RCC 7860 (cell line): ENCODE results near the gene CHRM1.
"Not testable (repeated sequence)": the region's sequence is repeated elsewhere in the genome, so short reads cannot be mapped to it uniquely, and the experiment has no call there.

Source experiments
- DNase-seq: peaks from one replicate; pipeline ENCODE4 v3.0.0-alpha.2; 2015; ENCODE audit warnings: low spot score
- FAIRE-seq: peaks from 2 replicates; lab custom pipeline; 2012; peaks lifted over from hg19 to GRCh38; lab: Jason Lieb, UNC

The CHRM1 gene

GRCh38 chr11:62879235-62879978, 41.8 kb downstream of the CHRM1 start:
- FAIRE-seq (no peak), DNase-seq (no peak)

DNA sequence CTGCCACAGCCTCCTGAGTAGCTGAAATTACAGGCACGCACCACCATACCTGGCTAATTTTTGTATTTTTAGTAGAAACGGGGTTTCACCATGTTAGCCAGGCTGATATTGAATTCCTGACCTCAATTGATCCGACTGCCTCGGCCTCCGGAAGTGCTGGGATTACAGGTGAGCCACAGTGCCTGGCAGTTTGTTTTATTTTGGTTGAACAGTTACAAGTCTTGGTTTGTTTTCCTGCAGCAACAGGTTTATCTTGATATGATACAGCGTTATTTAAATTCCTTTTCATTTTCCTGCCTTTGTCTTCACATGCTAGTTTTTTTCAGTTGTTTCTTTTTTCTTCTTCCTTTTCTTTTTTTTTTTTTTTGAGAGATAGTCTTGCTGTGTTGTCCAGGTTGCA, 44.5 kb downstream of the CHRM1 start:
- DNase-seq: no peak
- FAIRE-seq: no peak

DNA sequence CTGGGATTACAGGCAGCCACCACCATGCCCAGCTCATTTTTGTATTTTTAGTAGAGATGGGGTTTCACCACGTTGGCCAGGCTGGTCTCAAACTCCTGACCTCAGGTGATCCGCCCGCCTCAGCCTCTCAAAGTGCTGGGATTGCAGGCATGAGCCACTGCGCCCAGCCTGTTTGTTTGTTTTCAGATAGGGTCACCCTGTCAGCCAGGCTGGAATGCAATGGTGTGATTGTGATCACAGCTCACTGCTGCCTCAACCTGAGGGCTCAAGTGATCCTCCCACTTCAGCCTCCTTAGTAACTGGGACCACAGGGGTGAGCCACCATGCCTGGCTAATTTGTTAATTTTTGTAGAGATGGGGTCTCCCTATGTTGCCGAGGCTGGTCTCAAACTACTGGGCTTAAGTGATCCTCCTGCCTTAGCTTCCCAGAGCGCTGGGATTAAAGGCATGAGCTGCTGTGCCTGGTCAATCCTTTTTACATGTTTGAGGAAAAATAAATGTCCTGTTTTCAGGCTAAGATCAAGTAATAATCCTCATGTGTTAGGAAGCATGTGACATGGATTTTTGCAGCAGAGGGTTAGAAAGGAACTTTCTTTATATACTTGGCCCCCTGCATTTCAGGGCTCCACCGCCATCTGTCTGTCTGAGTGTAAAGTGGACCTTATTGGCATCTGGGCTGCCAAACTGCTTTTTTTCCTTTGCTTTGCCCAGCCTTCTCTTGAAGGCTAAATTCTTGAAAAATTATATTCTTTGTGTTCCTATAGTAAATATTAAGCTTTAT, 45.3 kb downstream of the CHRM1 start:
- FAIRE-seq (no peak), DNase-seq (no peak)

DNA sequence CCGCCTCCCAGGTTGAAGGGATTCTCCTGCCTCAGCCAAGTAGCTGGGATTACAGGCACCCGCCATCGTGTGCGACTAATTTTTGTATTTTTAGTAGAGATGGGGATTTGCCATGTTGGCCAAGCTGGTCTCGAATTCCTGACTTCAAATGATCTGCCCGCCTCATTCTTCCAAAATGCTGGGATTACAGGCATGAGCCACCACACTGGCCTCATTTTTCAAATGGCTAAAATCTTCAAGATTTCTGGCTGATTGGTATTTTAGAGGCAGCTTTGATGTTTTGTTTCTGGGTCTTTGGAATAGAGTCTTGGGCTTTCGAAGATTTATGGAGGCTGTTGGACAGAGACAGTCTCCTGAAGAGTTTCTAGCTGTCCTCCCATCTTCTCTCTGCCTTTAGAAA, 46.3 kb downstream of the CHRM1 start:
- FAIRE-seq: no peak
- no peak for DNase-seq

DNA sequence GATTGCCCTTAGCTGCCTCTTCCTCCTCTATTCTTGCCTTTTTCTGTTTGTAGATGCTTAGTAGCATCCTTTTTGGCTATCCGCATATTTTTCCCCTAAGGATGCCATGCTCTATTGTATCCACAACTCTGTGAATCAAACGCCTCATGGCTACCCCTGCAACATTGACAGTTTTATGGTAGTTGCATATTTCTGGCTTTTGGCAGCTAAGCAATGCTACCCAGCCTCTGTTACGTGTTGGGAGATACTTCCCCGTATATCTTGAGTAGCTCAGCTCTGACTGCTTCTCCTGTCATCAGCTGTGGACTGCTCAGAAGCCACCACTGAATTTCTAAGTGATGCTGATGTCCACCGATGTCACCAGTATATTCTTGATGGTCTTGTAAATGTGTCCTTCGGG, 55.5 kb downstream of the CHRM1 start:
- no peak for FAIRE-seq
- no peak for DNase-seq

DNA sequence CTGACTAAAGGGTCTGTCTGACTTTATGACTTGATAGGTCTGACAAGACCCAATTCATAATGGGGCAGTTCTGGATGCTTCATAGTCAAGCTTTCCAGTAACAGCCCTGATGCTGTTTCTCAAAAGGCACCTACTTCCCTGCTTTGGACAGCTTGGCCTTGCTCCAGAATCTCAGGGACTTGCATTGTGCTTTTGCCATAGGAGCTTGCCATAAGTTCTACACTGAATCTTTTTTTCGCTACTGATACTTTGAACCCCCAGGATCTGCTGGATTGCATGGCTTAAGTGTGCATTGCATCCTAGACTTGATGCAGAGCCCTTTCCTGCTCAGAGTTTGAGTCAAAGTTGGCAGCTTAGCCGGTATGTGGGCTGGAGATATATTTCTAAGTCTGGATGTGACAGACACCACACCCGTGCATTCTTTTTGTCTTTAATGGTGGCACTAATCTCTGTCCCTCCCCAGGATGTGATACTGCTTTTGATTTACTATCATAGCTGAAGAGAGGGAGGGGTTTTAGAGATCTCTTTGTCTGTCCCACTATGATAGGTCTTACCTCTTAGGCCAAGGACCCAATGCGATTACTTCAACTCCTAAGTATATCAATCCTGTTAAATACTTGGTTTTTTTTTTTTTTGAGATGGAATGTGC, 57.4 kb downstream of the CHRM1 start:
- no peak for FAIRE-seq
- DNase-seq: no peak

GRCh38 chr11:62861564-62862192, 59.5 kb downstream of the CHRM1 start:
- not testable (repeated sequence) for FAIRE-seq, DNase-seq

GRCh38 chr11:62860835-62861563, 60.2 kb downstream of the CHRM1 start:
- no peak for FAIRE-seq
- DNase-seq: no peak

DNA sequence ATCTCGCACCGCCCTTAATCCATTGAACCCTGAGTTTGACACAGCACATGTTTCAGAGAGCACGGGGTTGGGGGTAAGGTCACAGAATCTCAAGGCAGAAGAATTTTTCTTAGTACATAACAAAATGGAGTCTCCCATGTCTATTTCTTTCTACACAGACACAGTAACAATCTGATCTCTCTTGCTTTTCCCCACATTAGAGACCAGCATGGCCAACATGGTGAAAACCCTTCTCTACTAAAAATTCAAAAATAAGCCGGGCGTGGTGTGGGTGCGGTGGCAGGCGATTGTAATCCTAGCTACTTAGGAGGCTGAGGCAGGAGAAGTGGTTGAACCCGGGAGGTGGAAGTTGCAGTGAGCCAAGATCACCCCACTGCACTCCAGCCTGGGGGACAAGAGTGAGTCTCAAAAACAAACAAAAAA, 61.9 kb downstream of the CHRM1 start:
- FAIRE-seq, DNase-seq: not testable (repeated sequence)
